ENCODE results near the gene RAB3A.

Gene RAB3A

DNA sequence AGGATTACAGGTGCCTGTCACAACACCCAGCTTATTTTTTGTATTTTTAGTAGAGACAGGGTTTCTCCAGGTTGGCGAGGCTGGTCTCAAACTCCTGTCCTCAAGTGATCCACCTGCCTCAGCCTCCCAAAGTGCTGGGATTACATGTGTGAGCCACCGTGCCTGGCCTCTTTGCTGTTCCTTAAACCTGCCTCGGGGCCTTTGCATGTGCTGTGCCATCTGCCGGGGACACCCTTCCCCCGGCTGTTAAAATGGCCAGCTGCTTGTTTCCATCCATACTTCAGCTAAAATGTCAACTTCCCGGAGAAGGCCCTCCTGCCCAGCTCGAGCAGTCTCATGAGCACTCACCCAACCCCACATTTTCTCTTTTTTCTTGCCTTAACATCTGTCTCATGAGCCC is 41.5 kb upstream of the RAB3A start:
- Histone ChIP-seq H3K36me3 (replicated peaks) (no peaks in the 10 kb centered on the region), H3K27ac (no peak overlapping the region), H3K4me3 (ENCODE audit: low read depth, low read length) (no peak overlapping the region), H3K27me3 (replicated peaks) (no peaks in the 10 kb centered on the region)
- in situ Hi-C loops (cut with HindIII; ENCODE audit: low pct_ligation_motif_present, low sequenced_read_pairs), result no loop called here
- no peak for DNase-seq
- no peak for TF ChIP-seq CTCF (IDR thresholded peaks at IDR 0.05; ENCODE audit: low read depth, low read length, missing control alignments)

GRCh38 chr19:18239303-18239702 is 35.5 kb upstream of the RAB3A start:
- no peak for TF ChIP-seq CTCF (IDR thresholded peaks at IDR 0.05; ENCODE audit: low read depth, low read length, missing control alignments)

GRCh38 chr19:18234194-18234593 is 30.4 kb upstream of the RAB3A start:
- no peak overlapping the region for H3K27ac ChIP-seq
- no peak overlapping the region for H3K4me3 ChIP-seq (ENCODE audit: low read depth, low read length)
- H3K36me3 ChIP-seq (replicated peaks), result no peaks in the 10 kb centered on the region
- no peak for TF ChIP-seq CTCF (IDR thresholded peaks at IDR 0.05; ENCODE audit: low read depth, low read length, missing control alignments)
- in situ Hi-C loops (cut with HindIII; ENCODE audit: low pct_ligation_motif_present, low sequenced_read_pairs), result no loop called here
- H3K27me3 ChIP-seq (replicated peaks), result peaks cover 3% of the 10 kb centered on the region
- DNase-seq, result no peak

More at GRCh38 chr19:18239303-18239702, 35.5 kb upstream of the RAB3A start:
- in situ Hi-C loops (cut with HindIII; ENCODE audit: low pct_ligation_motif_present, low sequenced_read_pairs), result no loop called here
- H3K36me3 ChIP-seq (replicated peaks), result no peaks in the 10 kb centered on the region
- no peak for DNase-seq
- H3K4me3 ChIP-seq (ENCODE audit: low read depth, low read length), result no peak overlapping the region
- no peaks in the 10 kb centered on the region for H3K27me3 ChIP-seq (replicated peaks)
- no peak overlapping the region for H3K27ac ChIP-seq

GRCh38 chr19:18233224-18233825 is 29.5 kb upstream of the RAB3A start:
- no peak for TF ChIP-seq CTCF (IDR thresholded peaks at IDR 0.05; ENCODE audit: low read depth, low read length, missing control alignments)
- in situ Hi-C loops (cut with HindIII; ENCODE audit: low pct_ligation_motif_present, low sequenced_read_pairs), result no loop called here
- peaks cover 3% of the 10 kb centered on the region for H3K27me3 ChIP-seq (replicated peaks)
- no peaks in the 10 kb centered on the region for H3K36me3 ChIP-seq (replicated peaks)
- H3K27ac ChIP-seq, result no peak overlapping the region
- DNase-seq, result no peak
- H3K4me3 ChIP-seq (ENCODE audit: low read depth, low read length), result no peak overlapping the region

DNA sequence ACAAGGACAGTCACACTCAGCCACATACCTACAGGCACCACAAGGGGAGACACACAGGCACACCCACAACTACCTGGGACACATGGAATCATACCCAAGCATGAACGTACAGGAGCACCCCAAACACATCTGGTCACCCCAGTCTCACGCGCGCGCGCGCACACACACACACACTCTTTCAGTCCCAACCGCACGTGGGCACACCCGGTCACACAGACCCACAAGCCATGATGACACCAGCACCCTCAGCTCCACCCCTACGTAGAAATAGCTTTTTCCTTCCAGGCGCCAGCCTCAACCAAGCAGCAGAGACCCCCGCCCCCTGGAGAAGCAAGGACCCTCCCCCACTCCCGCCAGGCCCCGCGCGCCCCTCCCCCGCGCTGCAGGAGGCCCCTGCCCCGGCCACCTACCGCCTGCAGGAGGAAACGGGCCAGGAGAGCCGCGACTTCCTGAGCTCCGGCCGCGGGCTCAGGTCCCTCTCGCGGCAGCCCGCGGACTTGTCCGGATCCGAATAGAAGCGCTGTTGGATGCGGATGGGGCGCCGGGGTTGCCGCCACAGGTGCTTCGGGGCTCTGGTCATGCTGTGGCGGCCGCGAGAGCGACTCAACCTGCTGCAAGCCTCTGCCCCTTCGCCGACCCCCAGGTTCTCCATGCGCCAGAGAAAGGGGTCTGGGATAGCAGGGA is 28.8 kb upstream of the RAB3A start:
- no peak for DNase-seq
- Histone ChIP-seq H3K27ac (no peak overlapping the region), H3K27me3 (replicated peaks) (peaks cover 3% of the 10 kb centered on the region), H3K36me3 (replicated peaks) (no peaks in the 10 kb centered on the region), H3K4me3 (ENCODE audit: low read depth, low read length) (no peak overlapping the region)
- TF ChIP-seq CTCF (IDR thresholded peaks at IDR 0.05; ENCODE audit: low read depth, low read length, missing control alignments), result peak; percentile 24
- in situ Hi-C loops (cut with HindIII; ENCODE audit: low pct_ligation_motif_present, low sequenced_read_pairs), result no loop called here
